Hematopoietic multipotent progenitor cell treated with erythropoietin and hydrocortisone succinate and interleukin-3 and kit ligand, for 17 days (in vitro differentiated cells): ENCODE data around the gene CTNND2.

Experiments
- DNase-seq: peaks from one replicate; pipeline ENCODE4 v3.0.0-alpha.2; 2015; ENCODE audit warnings: low spot score

The CTNND2 gene

GRCh38 chr5:11311272-11311671 lies 593.0 kb downstream of the CTNND2 start:
- DNase-seq = no peak

- no peak for DNase-seq
These were observed 594.1 kb downstream of the CTNND2 start for GRCh38 chr5:11310158-11310557.

DNA sequence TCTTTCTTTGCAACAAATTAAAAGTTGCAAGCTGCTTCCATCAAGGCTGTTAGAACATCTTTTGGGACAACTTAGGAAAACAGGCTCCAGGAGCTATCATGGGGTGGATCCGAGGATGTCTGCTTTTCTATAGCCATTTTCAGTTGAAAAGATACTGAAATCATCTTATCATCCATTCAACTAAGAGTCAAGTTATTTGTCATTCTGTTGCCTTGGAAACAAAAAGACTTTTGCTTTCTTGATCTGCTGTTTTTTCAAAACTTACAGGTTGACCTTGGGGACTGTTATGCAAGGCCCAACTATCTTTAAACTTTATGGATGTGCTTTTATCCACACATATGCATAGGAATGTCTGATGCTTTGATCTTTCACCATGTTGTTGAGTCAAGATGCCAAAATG lies 597.9 kb downstream of the CTNND2 start:
- DNase-seq = no peak

- DNase-seq = no peak
These were observed 599.0 kb downstream of the CTNND2 start for GRCh38 chr5:11305245-11305644.

DNA sequence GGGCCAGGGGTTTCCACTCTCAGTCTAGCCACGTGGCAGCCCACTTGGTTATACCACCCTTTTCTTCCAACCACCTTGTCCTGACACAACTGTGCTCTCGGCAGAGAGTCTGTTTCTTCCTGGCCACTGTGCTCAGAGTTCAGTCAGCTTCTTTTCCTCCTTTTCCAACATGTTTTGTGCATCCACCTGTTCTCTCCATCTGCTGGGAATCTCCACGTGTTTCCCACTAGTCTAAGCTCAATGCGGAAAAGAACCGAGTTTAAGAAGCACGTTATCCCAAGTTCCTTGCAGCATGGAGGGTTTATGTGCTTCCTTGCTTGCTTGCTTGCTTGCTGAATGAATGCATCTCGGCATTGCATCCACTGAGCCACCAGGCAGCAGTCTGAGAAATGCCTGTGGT lies 599.6 kb downstream of the CTNND2 start:
- no peak for DNase-seq

DNA sequence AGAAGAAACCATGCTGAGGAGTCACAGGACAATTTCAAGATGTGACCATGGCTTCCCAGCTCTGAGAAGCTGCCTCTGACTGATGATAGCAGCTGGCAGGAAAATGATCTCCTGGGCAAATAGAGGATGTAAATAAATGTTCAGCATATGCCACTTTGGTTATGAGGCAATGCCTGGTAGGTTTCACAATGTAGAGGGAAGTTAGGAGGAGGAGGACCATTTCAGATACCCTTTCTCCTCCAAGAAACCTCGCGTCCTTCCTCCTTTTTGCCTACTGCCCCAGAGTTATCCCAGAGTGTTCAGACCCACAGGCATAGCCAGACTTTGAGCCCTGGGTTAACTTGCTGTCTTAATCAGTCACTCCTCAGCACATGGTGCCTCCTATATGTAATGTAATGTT lies 601.6 kb downstream of the CTNND2 start:
- DNase-seq = no peak

- DNase-seq = no peak
These were observed 603.1 kb downstream of the CTNND2 start for GRCh38 chr5:11301171-11301570.

GRCh38 chr5:11300736-11301135 lies 603.5 kb downstream of the CTNND2 start:
- DNase-seq = no peak

- no peak for DNase-seq
These were observed 605.4 kb downstream of the CTNND2 start for GRCh38 chr5:11298877-11299276.

GRCh38 chr5:11293523-11293922 lies 610.7 kb downstream of the CTNND2 start:
- DNase-seq = no peak

DNA sequence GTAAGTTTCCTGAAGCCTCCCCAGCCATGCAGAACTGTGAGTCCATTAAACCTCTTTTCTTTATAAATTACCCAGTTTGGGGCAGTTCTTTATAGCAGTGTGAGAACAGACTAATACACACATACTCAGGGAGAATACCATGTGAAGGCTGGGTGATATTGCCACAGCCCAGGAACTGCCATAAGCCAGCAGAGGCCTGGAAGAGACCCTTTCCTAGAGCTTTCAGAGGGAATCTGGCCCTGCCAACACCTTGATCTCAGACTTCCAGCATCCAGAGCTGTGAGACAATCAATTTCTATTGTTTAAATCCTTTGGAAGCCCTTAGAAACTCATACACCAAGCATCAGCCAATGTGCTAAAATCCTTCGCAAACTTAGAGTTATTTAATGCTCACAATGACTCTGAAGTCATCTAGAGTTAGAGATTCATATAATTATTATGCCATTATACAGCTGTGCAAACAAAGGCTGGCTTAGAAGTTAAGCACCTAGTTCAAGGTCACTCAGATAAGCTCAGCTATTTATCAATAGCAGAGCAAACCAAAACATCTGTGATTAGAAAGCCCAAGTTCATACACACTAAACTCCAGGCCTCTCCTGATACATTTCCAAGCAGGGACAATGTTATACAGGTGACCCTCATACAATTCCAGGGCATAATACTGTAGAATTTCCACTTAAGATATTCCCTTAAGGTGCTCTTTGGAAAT lies 611.4 kb downstream of the CTNND2 start:
- no peak for DNase-seq

DNA sequence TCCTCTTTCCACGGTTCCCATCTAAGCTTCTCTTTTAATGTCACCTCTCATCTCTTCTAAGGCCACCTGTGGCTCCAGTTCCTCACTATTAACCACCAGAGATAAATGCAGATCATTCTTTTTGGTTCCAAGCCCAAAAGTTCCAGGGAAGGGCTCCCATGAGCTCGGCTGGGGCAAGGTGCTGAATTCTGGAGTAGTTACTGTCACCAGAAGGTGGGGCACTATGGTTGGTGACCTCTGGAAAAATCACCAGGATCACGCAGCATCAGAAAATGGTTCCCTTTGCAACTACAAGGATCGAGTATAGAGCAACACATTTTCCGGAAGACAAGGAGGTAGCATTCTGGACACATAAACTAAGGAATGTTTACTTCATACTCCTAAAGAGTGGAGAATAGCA lies 614.5 kb downstream of the CTNND2 start:
- no peak for DNase-seq

DNA sequence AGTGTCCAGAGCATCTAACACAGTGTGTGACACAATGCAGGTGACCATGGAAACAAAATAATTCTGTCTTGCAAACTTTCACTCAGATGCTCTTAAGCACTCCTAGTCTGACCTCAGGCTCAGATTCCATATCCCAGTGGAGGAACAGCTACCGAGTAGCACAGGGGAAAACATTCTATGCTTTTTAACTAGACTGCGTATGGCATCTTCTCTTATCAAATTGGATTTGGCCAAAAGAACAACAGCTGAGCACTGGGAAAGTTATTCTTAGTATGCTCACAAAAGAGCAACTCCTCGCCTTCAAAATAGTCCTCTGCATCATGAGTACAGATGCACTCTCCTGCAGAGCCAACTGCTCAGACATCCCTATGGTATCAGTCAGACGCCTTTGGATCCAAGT lies 615.0 kb downstream of the CTNND2 start:
- no peak for DNase-seq

- DNase-seq = no peak
These were observed 622.4 kb downstream of the CTNND2 start for GRCh38 chr5:11281842-11282241.

DNA sequence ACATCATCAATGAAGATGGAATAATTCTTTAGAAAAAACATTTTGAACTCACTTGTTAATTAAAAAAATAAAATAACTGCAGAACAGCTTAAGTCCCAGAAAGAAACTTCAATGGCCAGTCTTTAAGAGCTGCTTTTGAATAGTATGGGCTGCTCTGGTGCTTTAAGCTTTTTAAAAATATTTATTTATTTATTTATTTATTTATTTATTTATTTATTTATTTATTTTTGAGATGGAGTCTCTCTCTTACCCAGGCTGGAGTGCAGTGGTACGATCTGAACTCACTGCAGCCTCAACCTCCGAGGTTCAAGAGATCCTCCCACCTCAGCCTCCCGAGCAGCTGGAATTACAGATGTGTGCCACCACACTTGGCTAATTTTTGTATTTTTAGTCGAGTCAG lies 626.9 kb downstream of the CTNND2 start:
- DNase-seq = no peak

- DNase-seq = no peak
These were observed 630.9 kb downstream of the CTNND2 start for GRCh38 chr5:11273180-11273903.

- no peak for DNase-seq
These were observed 634.7 kb downstream of the CTNND2 start for GRCh38 chr5:11269515-11269914.

DNA sequence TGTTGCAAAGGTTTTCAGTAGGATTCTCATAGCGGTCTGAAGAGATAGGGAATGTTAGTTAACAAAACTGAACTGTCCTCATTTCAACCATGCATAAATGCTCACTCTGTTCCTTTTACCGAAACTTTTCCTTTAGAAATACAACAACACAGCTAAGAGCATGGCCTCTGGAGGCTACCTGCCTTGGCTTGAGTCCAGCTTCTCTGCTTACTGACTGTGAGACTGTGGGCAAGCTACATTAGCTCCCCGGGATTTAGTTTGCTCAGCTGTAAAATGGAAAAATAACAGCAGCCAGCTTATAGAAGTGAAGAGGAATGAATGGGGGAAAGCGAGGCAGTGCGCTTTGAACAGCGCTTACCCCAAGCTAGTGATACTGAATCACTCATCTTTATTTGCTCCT lies 635.4 kb downstream of the CTNND2 start:
- DNase-seq = no peak

DNA sequence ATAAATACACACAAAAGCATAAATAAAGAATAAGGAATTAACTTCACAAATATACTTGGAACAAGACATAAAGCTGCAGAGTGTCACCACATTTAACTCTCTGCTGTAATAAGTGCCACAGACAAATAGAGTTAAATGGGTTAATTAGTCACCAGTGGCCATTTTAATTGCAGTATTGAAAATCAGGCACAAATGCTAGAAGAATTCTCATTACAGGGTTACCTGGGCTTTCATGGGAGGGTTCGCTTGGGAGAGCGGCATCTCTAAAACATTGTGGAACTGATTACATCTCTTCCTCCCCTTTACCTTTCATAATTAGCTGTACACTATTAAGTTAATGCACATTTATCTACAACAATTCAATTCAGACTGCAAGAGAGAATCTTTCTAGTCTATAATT lies 637.9 kb downstream of the CTNND2 start:
- DNase-seq = no peak

- no peak for DNase-seq
These were observed 643.0 kb downstream of the CTNND2 start for GRCh38 chr5:11261241-11261640.

- DNase-seq = no peak
These were observed 646.2 kb downstream of the CTNND2 start for GRCh38 chr5:11258001-11258400.

GRCh38 chr5:11252523-11252922 lies 651.7 kb downstream of the CTNND2 start:
- DNase-seq = no peak

DNA sequence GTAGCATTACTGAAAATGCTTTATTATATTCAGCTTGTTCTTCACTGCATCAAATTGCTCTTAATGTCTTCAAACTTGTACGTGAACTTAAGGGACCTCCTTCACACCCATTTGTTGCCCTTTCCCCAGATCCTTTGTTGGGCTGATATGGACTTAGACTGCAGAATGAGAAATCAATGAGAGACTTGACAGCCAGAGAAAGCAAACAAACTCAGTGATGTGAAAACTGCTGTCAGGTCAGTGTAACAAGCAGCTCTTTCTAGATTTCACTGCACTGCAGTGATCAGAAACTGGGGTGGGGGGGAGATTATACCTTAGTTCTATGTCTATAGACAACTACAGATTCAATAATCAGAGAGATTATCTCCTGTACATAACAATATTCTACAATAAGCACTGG lies 652.2 kb downstream of the CTNND2 start:
- DNase-seq = no peak

- no peak for DNase-seq
These were observed 653.0 kb downstream of the CTNND2 start for GRCh38 chr5:11251247-11251646.
